Measurements from ENCODE around the gene MYO1E.

GRCh38 chr15:59360896-59361295, 11.8 kb downstream of the MYO1E start:
- TF ChIP-seq CTCF (conservative IDR thresholded peaks at IDR 0.05 in 1 of 2, IDR thresholded peaks at IDR 0.05 in 1 of 2; ENCODE audit: extremely low read depth in 1 of 2, insufficient read depth in 1 of 2, low read depth in 1 of 2, low read length in 2 of 2) (no peak), EZH2 (IDR thresholded peaks at IDR 0.05; ENCODE audit: borderline replicate concordance, low read length) (no peak)

All from mammary epithelial cell (primary cell).